LNCaP clone FGC (cell line): ENCODE data around the gene CFAP77.

Source experiments
- DNase-seq: peaks from one replicate; pipeline ENCODE4 v3.0.0-alpha.2; 2011; ENCODE audit warnings: low read depth
- H3K4me3 ChIP-seq: 2 replicates; pipeline ENCODE4 v1.5.1; 2011; ENCODE audit warnings: mild to moderate bottlenecking, low read depth, low read length, control low read depth
- CTCF ChIP-seq: IDR thresholded peaks from 2 replicates; pipeline ENCODE4 v1.5.1; 2012; ENCODE audit warnings: mild to moderate bottlenecking; ENCODE audit not compliant: control insufficient read depth, insufficient read depth; ENCODE audit errors: extremely low read depth

CFAP77 gene

DNA sequence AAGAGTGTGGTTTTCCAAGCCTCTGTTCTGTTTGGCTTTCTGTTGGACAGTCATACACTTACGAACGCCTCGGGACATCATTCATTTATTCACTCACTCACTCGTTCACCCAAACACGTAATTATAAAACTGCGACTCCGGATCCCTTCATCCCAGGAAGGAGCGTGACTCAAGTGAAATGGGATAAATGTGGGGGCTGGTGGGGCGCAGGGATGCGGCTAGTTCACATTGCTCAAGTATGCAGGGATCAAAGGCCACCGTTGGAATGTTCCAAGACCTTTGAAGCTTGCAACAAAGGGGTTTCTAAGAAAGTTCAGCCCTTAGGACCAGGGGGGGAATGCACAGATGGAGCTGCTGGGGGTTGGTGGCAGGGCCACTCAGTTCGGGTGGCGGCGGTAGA lies 64.2 kb downstream of the CFAP77 start:
- TF ChIP-seq CTCF = no peak
- DNase-seq = no peak
- H3K4me3 ChIP-seq = no peak overlapping the region

DNA sequence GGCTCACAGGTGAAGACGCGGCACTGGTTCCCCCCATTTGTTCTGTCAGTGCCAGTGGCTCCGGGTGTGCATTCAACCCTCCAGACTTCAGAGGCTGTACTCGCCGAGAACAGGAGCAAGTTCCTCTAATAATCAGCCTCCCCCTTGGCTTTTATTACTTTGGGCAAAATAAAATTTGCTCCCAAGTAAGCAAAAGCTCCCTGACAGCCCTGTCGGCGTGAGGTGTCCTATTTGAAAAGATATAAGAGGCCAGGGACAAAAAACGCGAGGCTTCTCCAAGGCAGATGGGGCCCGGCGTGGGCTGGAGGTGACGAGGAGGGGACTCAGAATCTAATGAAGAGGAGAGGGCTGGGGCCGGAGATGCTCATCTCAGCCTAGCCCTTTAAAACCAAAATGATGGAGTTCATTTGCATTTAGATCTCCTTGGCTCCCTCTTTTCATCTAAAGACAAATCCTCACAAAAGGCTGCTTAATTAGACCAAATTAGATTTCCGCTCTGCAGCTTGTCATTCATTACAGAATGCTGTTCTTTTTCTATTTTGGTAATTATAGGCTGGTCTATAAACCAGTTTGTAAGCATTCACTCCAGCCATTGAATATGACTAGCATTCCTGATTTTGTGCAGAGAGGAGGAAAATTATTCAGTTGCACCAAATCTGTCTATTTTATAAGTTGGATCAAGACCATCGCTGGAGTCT lies 68.5 kb downstream of the CFAP77 start:
- TF ChIP-seq CTCF = no peak
- no peak overlapping the region for H3K4me3 ChIP-seq
- no peak for DNase-seq

DNA sequence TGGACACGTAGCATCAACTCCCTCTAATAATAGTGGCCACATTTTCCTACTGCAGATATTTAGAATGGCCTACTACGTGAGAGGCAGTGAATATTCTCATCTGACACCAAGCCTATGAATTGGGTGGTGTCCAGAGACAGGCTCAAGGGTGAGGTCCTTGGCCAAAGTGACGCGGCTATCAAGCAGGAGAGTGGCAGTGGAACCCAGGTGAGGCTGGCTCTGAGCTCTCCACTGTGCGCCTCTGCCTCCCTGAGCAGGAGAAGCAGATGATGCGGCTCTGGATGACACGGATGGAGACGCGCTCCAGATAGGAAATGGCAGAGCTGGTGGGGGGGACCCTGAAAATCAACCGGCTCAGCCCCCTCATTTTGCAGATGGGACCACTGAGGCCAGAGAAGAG lies 69.7 kb downstream of the CFAP77 start:
- no peak for TF ChIP-seq CTCF
- H3K4me3 ChIP-seq = no peak overlapping the region
- no peak for DNase-seq

DNA sequence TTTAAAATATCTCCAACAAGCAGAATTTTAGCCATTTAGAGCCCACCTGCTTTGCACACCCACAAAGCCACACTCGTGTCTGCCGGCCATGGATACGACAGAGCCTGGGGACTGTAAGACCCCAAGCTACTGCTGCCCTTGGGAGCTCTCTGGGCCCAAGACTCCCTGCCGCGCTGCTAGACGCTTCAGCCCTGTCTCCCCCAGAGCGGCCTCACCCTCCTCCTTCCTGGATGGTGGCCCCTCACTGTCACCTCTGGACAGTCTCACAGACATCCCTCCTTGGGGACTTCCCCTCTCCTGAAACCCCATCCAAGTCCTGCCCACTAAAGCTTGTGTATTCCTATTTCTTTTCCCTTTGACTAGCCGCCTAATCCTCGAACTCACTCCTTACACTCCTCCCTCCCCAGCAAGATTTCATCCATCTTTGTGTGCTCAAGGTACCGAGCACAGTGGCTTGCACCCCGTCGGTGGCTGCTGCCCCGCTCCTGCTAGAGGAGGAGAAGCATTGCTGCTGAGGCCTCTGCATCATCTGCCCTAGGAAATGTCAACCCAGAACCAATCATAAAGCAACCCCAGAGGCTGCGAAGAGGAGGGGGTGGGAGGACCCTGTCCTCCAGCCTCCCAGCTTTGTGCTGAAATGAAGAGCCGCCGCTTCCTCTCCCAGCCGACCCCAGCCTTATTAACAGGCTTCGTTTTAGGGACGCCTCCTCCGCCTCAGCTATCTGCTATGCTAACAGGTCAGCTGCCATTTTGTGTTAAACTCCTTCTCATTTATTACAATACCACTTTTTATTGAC lies 71.2 kb downstream of the CFAP77 start:
- DNase-seq = no peak
- H3K4me3 ChIP-seq = no peak overlapping the region
- TF ChIP-seq CTCF = no peak

GRCh38 chr9:132482196-132482813 lies 72.3 kb downstream of the CFAP77 start:
- TF ChIP-seq CTCF = no peak
- DNase-seq = no peak
- no peak overlapping the region for H3K4me3 ChIP-seq

GRCh38 chr9:132485393-132485792 lies 75.4 kb downstream of the CFAP77 start:
- DNase-seq = no peak
- H3K4me3 ChIP-seq = no peak overlapping the region

More at GRCh38 chr9:132485393-132485792, 75.4 kb downstream of the CFAP77 start:
- no peak for TF ChIP-seq CTCF
